MM.1S (cell line): Measurements from ENCODE around the gene TNFAIP8.

ENCODE experiments used
- DNase-seq: peaks from one replicate; pipeline ENCODE4 v3.0.0-alpha.2; 2015
- H2AFZ ChIP-seq: fragments of 300-600 bp; sonication (generic); 2 replicates; pipeline ENCODE4 v1.6.0; 2016; ENCODE audit warnings: antibody characterized with exemption, low read length
- H3F3A ChIP-seq: fragments of 300-600 bp; sonication (generic); 2 replicates; pipeline ENCODE4 v1.6.1; 2016; ENCODE audit warnings: mild to moderate bottlenecking, antibody characterized with exemption, low read length, moderate library complexity, mixed read lengths; ENCODE audit not compliant: insufficient read depth
- H3K27ac ChIP-seq: fragments of 300-600 bp; sonication (generic); 2 replicates; pipeline ENCODE4 v1.5.1; 2016; ENCODE audit warnings: mild to moderate bottlenecking, low read length
- H3K27me3 ChIP-seq: fragments of 300-600 bp; sonication (generic); replicated peaks from 2 replicates; pipeline ENCODE4 v1.6.0; 2016; ENCODE audit warnings: low read length; ENCODE audit not compliant: insufficient read depth
- H3K36me3 ChIP-seq: fragments of 300-600 bp; sonication (generic); replicated peaks from 2 replicates; pipeline ENCODE4 v1.6.1; 2016; ENCODE audit warnings: mild to moderate bottlenecking, low read length, mixed read lengths; ENCODE audit not compliant: insufficient read depth
- H3K4me1 ChIP-seq: fragments of 300-600 bp; sonication (generic); 2 replicates; pipeline ENCODE4 v1.6.1; 2016; ENCODE audit warnings: low read length, mixed read lengths
- H3K4me2 ChIP-seq: fragments of 300-600 bp; sonication (generic); 2 replicates; pipeline ENCODE4 v1.6.0; 2016; ENCODE audit warnings: low read depth, low read length
- H3K4me3 ChIP-seq: fragments of 300-600 bp; sonication (generic); 2 replicates; pipeline ENCODE4 v1.5.1; 2016; ENCODE audit warnings: low read length, mixed read lengths
- H3K79me2 ChIP-seq: fragments of 300-600 bp; sonication (generic); 2 replicates; pipeline ENCODE4 v1.6.1; 2016; ENCODE audit warnings: mixed run types, low read length, mixed read lengths
- H3K9ac ChIP-seq: fragments of 300-600 bp; sonication (generic); 2 replicates; pipeline ENCODE4 v1.6.1; 2016; ENCODE audit warnings: low read length, mixed read lengths
- H3K9me2 ChIP-seq: fragments of 300-600 bp; sonication (generic); replicated peaks from 2 replicates; pipeline ENCODE4 v1.6.1; 2016; ENCODE audit warnings: mild to moderate bottlenecking, low read length, mixed read lengths; ENCODE audit not compliant: insufficient read depth
- H3K9me3 ChIP-seq: fragments of 300-600 bp; sonication (generic); replicated peaks from 2 replicates; pipeline ENCODE4 v1.6.1; 2016; ENCODE audit warnings: mild to moderate bottlenecking, low read length, mixed read lengths; ENCODE audit not compliant: insufficient read depth
- H4K20me1 ChIP-seq: fragments of 300-600 bp; sonication (generic); 2 replicates; pipeline ENCODE4 v1.6.1; 2016; ENCODE audit warnings: mild to moderate bottlenecking, low read length, moderate library complexity, mixed read lengths; ENCODE audit not compliant: insufficient read depth
- EZH2 ChIP-seq: fragments of 300-600 bp; sonication (generic); optimal IDR thresholded peaks from 2 replicates; pipeline ENCODE3; 2017; ENCODE audit warnings: low read depth, mild to moderate bottlenecking, antibody characterized with exemption, low read length, mixed read lengths
- EZH2phosphoT487 ChIP-seq: fragments of 300-600 bp; sonication (generic); IDR thresholded peaks from 2 replicates; pipeline ENCODE4 v1.6.1; 2018; ENCODE audit warnings: antibody characterized with exemption, low read length
- TF ChIP-seq, protein P1 (sequence below): fragments of 300-600 bp; sonication (generic); IDR thresholded peaks from 2 replicates; pipeline ENCODE4 v1.5.1; 2016; ENCODE audit warnings: antibody characterized with exemption, low read length, mixed read lengths

TNFAIP8 gene

DNA sequence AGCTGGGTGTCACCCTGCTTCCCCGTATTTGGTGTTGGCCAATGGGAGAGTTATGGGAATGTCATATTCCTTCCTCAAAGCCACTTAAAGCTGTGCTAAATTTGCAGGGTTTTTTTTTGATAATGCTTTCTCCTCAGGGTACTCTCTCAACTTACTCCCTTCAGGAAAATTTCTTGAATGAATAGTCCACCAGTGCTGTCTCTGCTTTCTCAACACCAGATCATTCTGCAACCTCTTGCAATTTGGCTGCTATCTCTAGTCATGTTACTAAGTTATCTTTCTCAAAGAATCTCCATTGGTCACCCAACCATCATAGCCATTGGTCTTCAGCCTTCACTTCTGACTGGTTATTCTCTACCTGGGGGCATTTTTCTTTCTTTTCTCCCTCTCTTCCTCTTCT is 13.4 kb upstream of the TNFAIP8 start:
- Histone ChIP-seq H3K27me3 (no peaks in the 10 kb centered on the region), H4K20me1 (peaks cover 5% of the 10 kb centered on the region; the same call in 1 of the 2 replicates), H3K9me3 (no peaks in the 10 kb centered on the region), H3K4me3 (peak overlapping the region; percentile 83), H3F3A (peaks cover 56% of the 10 kb centered on the region), H3K4me1 (peaks cover 81% of the 10 kb centered on the region), H3K36me3 (no peaks in the 10 kb centered on the region), H3K79me2 (peaks cover 98% of the 10 kb centered on the region), H3K9me2 (no peaks in the 10 kb centered on the region), H2AFZ (no peak overlapping the region), H3K9ac (peak overlapping the region; percentile 11; the same call in 1 of the 2 replicates), H3K4me2 (peak overlapping the region; percentile 94), H3K27ac (peak overlapping the region; percentile 95; the same call in 1 of the 2 replicates)
- no peak for DNase-seq
- TF ChIP-seq, protein P1, sequence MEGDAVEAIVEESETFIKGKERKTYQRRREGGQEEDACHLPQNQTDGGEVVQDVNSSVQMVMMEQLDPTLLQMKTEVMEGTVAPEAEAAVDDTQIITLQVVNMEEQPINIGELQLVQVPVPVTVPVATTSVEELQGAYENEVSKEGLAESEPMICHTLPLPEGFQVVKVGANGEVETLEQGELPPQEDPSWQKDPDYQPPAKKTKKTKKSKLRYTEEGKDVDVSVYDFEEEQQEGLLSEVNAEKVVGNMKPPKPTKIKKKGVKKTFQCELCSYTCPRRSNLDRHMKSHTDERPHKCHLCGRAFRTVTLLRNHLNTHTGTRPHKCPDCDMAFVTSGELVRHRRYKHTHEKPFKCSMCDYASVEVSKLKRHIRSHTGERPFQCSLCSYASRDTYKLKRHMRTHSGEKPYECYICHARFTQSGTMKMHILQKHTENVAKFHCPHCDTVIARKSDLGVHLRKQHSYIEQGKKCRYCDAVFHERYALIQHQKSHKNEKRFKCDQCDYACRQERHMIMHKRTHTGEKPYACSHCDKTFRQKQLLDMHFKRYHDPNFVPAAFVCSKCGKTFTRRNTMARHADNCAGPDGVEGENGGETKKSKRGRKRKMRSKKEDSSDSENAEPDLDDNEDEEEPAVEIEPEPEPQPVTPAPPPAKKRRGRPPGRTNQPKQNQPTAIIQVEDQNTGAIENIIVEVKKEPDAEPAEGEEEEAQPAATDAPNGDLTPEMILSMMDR, result no peak
- TF ChIP-seq EZH2 (no peak), EZH2phosphoT487 (no peak)

DNA sequence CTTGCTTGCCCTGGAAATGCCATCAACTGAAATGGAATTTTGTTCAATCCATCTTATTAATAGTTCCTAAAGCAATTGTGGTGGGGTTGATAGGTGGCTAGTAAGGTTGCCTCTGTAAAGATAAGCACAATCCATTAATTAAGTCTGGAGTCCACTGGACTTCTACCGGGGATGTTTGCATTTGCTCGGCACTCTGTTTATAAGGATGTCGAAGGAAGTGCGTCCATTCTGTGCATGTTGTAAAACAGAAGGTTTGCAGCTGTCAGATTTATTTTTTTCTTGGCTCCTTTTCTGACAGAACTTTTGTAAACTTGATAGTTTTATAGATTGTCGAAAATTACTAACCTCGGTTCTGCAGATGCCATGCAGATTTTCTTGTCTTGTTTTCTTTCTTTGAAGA is 12.8 kb upstream of the TNFAIP8 start:
- peaks cover 11% of the 10 kb centered on the region; the same call in 1 of the 2 replicates for H4K20me1 ChIP-seq
- TF ChIP-seq EZH2phosphoT487, result no peak
- TF ChIP-seq EZH2, result no peak
- TF ChIP-seq, protein P1, result no peak
- peaks cover 98% of the 10 kb centered on the region for H3K79me2 ChIP-seq
- H3F3A ChIP-seq, result peaks cover 51% of the 10 kb centered on the region
- H3K4me3 ChIP-seq, result no peak overlapping the region; the same call in 1 of the 2 replicates
- H3K4me2 ChIP-seq, result peak overlapping the region; percentile 94; the same call in 1 of the 2 replicates
- H3K9me3 ChIP-seq, result no peaks in the 10 kb centered on the region
- no peak overlapping the region for H3K9ac ChIP-seq
- peaks cover 2% of the 10 kb centered on the region; the same call in 1 of the 2 replicates for H3K36me3 ChIP-seq
- no peak for DNase-seq
- H3K9me2 ChIP-seq, result no peaks in the 10 kb centered on the region
- no peak overlapping the region for H2AFZ ChIP-seq
- H3K27me3 ChIP-seq, result no peaks in the 10 kb centered on the region
- peaks cover 81% of the 10 kb centered on the region for H3K4me1 ChIP-seq
- H3K27ac ChIP-seq, result no peak overlapping the region; the same call in 1 of the 2 replicates

DNA sequence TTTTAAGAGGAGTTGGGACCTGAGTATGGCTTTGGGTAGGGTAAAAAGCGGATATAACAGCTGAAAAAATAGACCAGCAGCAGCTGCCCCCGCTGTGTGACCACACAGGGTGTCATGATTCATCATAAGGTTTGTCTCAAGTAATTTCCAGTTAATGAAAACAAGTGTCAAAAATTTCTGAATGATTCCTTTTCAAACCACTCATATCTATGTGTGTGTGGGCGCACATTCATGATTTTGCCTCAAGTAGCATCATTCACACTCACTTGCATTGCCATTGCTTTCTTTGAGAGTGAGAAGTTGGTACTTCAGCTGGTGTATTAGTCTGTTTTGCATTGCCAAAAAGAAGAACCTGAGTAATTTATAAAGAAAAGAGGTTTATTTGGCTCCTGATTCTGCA is 12.1 kb upstream of the TNFAIP8 start:
- no peaks in the 10 kb centered on the region for H3K9me2 ChIP-seq
- no peak overlapping the region for H3K4me3 ChIP-seq
- DNase-seq, result no peak
- peaks cover 13% of the 10 kb centered on the region; the same call in 1 of the 2 replicates for H4K20me1 ChIP-seq
- peaks cover 4% of the 10 kb centered on the region; the same call in 1 of the 2 replicates for H3K36me3 ChIP-seq
- H3K9ac ChIP-seq, result no peak overlapping the region
- peaks cover 46% of the 10 kb centered on the region for H3F3A ChIP-seq
- peak overlapping the region; percentile 1; the same call in 1 of the 2 replicates for H3K4me2 ChIP-seq
- no peaks in the 10 kb centered on the region for H3K27me3 ChIP-seq
- TF ChIP-seq EZH2, result no peak
- TF ChIP-seq EZH2phosphoT487, result no peak
- TF ChIP-seq, protein P1, result no peak
- peaks cover 78% of the 10 kb centered on the region for H3K4me1 ChIP-seq
- no peak overlapping the region for H3K27ac ChIP-seq
- H3K79me2 ChIP-seq, result peaks cover 98% of the 10 kb centered on the region
- H3K9me3 ChIP-seq, result no peaks in the 10 kb centered on the region
- H2AFZ ChIP-seq, result no peak overlapping the region
